Measurements from ENCODE around the gene FAN1. TPM values are rescaled to one million over a fixed set of nuclear protein-coding genes. Genes with fewer than 3 reads are reported as not detected.

Gene FAN1
- polyA plus RNA-seq, 1 of the 3 experiments (the other 2 are of a cell fraction): 5.7 TPM

- Histone ChIP-seq H3K27me3 (ENCODE audit: insufficient read depth) (no peaks in the 10 kb centered on the region), H3K4me2 (no peak overlapping the region), H3K36me3 (replicated peaks in 1 of 2; ENCODE audit: control insufficient read depth in 1 of 2, insufficient read depth in 2 of 2, low read length in 1 of 2) (no peaks in the 10 kb centered on the region), H3K9ac (no peak overlapping the region), H2AFZ (ENCODE audit: low read depth) (no peak overlapping the region), H4K20me1 (ENCODE audit: insufficient read depth) (no peaks in the 10 kb centered on the region), H3K27ac (ENCODE audit: low read depth in 2 of 2, low read length in 1 of 2) (no peak overlapping the region), H3K9me3 (no peaks in the 10 kb centered on the region), H3K4me3 (ENCODE audit: low read depth in 2 of 2, low read length in 1 of 2) (no peak overlapping the region), H3F3A (replicated peaks; ENCODE audit: insufficient read depth) (no peaks in the 10 kb centered on the region), H3K79me2 (ENCODE audit: insufficient read depth) (no peaks in the 10 kb centered on the region), H3K9me2 (no peaks in the 10 kb centered on the region), H3K4me1 (ENCODE audit: control insufficient read depth in 1 of 2, insufficient read depth in 2 of 2, low read depth in 1 of 2, low read length in 1 of 2) (no peaks in the 10 kb centered on the region)
- TF ChIP-seq FOSL2 (IDR thresholded peaks at IDR 0.05; ENCODE audit: borderline replicate concordance, low read depth): no peak
- TF ChIP-seq, protein P1, sequence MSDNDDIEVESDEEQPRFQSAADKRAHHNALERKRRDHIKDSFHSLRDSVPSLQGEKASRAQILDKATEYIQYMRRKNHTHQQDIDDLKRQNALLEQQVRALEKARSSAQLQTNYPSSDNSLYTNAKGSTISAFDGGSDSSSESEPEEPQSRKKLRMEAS (IDR thresholded peaks at IDR 0.05; ENCODE audit: low read depth): no peak
- TF ChIP-seq NRF1 (IDR thresholded peaks at IDR 0.05; ENCODE audit: low read depth, low read length): no peak
- TF ChIP-seq, protein P2, sequence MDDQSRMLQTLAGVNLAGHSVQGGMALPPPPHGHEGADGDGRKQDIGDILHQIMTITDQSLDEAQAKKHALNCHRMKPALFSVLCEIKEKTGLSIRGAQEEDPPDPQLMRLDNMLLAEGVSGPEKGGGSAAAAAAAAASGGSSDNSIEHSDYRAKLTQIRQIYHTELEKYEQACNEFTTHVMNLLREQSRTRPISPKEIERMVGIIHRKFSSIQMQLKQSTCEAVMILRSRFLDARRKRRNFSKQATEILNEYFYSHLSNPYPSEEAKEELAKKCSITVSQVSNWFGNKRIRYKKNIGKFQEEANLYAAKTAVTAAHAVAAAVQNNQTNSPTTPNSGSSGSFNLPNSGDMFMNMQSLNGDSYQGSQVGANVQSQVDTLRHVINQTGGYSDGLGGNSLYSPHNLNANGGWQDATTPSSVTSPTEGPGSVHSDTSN (IDR thresholded peaks at IDR 0.05): no peak
- no peak for TF ChIP-seq POLR2AphosphoS5 (IDR thresholded peaks at IDR 0.05; ENCODE audit: low read depth, low read length)
- TF ChIP-seq RCOR1 (IDR thresholded peaks at IDR 0.05; ENCODE audit: low read length): no peak
- TF ChIP-seq ZBTB33 (IDR thresholded peaks at IDR 0.05; ENCODE audit: borderline replicate concordance, low read depth): no peak
- TF ChIP-seq JUND (IDR thresholded peaks at IDR 0.05): no peak
- TF ChIP-seq GATA2 (CRISPR knock-in tag; IDR thresholded peaks at IDR 0.05): no peak
- WGBS (ENCODE audit: low lambda C conversion rate): 16% methylated on average over 4 of the region's 4 CpGs
- no peak for DNase-seq
- ChIA-PET POLR2A (no interaction called here), CTCF (interaction anchor here (0.6 to 2.7 kb wide), 2 partner anchors 240 to 563 kb away, joined by 4 to 7 read pairs; no protein-coding TSS in a partner anchor)
These were observed 14.5 kb upstream of the FAN1 start for GRCh38 chr15:30889196-30889595.

DNA sequence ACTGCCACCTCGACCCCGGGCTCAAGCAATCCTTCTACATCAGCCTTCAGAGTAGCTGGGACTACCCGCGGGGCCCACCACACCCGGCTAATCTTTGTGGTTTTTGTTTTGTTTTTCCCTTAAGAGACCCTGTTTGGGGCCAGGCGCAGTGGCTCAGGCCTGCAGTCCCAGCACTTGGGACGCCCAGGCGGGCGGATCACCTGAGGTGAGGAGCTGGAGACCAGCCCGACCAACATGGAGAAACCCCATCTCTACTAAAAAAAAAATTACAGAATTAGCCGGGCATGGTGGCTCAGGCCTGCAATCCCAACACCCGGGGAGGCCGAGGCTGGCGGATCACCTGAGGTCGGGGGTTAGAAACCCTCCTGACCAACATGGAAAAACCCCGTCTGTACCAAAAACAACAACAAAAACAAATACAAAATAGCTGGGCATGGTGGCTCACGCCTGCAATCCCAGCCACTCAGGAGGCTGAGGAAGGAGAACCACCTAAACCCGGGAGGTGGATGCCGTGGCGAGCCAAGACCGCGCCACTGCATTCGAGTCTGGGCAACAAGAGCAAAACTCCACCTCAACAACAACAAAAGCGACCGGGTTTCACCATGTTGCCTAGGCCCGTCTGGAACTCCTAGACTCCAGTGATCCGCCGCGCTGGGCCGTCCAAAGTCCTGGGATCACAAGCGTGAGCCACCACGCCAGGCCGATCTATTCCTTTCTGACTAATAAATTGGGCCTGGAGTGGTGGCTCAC lies 8.1 kb upstream of the FAN1 start:
- Histone ChIP-seq H3K4me3 (ENCODE audit: low read depth in 2 of 2, low read length in 1 of 2) (no peak overlapping the region), H3K4me1 (ENCODE audit: control insufficient read depth in 1 of 2, insufficient read depth in 2 of 2, low read depth in 1 of 2, low read length in 1 of 2) (no peaks in the 10 kb centered on the region), H2AFZ (ENCODE audit: low read depth) (no peak overlapping the region), H4K20me1 (ENCODE audit: insufficient read depth) (no peaks in the 10 kb centered on the region), H3K9me2 (no peaks in the 10 kb centered on the region), H3K79me2 (ENCODE audit: insufficient read depth) (no peaks in the 10 kb centered on the region), H3K36me3 (replicated peaks in 1 of 2; ENCODE audit: control insufficient read depth in 1 of 2, insufficient read depth in 2 of 2, low read length in 1 of 2) (no peaks in the 10 kb centered on the region), H3K27ac (ENCODE audit: low read depth in 2 of 2, low read length in 1 of 2) (no peak overlapping the region), H3K9me3 (no peaks in the 10 kb centered on the region), H3F3A (replicated peaks; ENCODE audit: insufficient read depth) (no peaks in the 10 kb centered on the region), H3K4me2 (no peak overlapping the region), H3K27me3 (ENCODE audit: insufficient read depth) (no peaks in the 10 kb centered on the region), H3K9ac (no peak overlapping the region)
- CTCF ChIA-PET: interaction anchor here (1.0 to 3.7 kb wide), 4 partner anchors 233 to 595 kb away, joined by 3 to 42 read pairs (median 3); no protein-coding TSS in a partner anchor
- POLR2A ChIA-PET: no interaction called here
- WGBS (ENCODE audit: low lambda C conversion rate): 95% methylated on average over 31 of the region's 33 CpGs
- no peak for DNase-seq
- TF ChIP-seq, protein P1 (IDR thresholded peaks at IDR 0.05; ENCODE audit: low read depth): no peak
- TF ChIP-seq YY1 (IDR thresholded peaks at IDR 0.05; ENCODE audit: low read depth): no peak
- TF ChIP-seq GATA2 (CRISPR knock-in tag; IDR thresholded peaks at IDR 0.05): no peak
- TF ChIP-seq CHD2 (IDR thresholded peaks at IDR 0.05; ENCODE audit: low read length, partially characterized antibody): no peak
- no peak for TF ChIP-seq SIN3A (IDR thresholded peaks at IDR 0.05; ENCODE audit: borderline replicate concordance, low read depth, low read length)
- TF ChIP-seq, protein P3, sequence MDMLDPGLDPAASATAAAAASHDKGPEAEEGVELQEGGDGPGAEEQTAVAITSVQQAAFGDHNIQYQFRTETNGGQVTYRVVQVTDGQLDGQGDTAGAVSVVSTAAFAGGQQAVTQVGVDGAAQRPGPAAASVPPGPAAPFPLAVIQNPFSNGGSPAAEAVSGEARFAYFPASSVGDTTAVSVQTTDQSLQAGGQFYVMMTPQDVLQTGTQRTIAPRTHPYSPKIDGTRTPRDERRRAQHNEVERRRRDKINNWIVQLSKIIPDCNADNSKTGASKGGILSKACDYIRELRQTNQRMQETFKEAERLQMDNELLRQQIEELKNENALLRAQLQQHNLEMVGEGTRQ (IDR thresholded peaks at IDR 0.05; ENCODE audit: borderline replicate concordance, low read depth, low read length): no peak
- TF ChIP-seq, protein P4, sequence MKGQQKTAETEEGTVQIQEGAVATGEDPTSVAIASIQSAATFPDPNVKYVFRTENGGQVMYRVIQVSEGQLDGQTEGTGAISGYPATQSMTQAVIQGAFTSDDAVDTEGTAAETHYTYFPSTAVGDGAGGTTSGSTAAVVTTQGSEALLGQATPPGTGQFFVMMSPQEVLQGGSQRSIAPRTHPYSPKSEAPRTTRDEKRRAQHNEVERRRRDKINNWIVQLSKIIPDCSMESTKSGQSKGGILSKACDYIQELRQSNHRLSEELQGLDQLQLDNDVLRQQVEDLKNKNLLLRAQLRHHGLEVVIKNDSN (IDR thresholded peaks at IDR 0.05; ENCODE audit: borderline replicate concordance, low read depth): no peak
- TF ChIP-seq JUND (IDR thresholded peaks at IDR 0.05): no peak
- TF ChIP-seq GABPA (IDR thresholded peaks at IDR 0.05; ENCODE audit: low read depth): no peak
- TF ChIP-seq NFIC (IDR thresholded peaks at IDR 0.05; ENCODE audit: borderline replicate concordance): no peak
- no peak for TF ChIP-seq TAF1 (IDR thresholded peaks at IDR 0.05; ENCODE audit: borderline replicate concordance, low read depth, low read length)
- no peak for TF ChIP-seq MEF2A (IDR thresholded peaks at IDR 0.05; ENCODE audit: borderline replicate concordance, low read depth)
- TF ChIP-seq RXRA (IDR thresholded peaks at IDR 0.05; ENCODE audit: borderline replicate concordance, low read depth): no peak
- no peak for TF ChIP-seq RCOR1 (IDR thresholded peaks at IDR 0.05; ENCODE audit: low read length)
- TF ChIP-seq EP300 (IDR thresholded peaks at IDR 0.05; ENCODE audit: borderline replicate concordance in 1 of 2, low read depth in 1 of 2, low read length in 1 of 2): no peak
- TF ChIP-seq FOXJ3 (CRISPR knock-in tag; IDR thresholded peaks at IDR 0.05): no peak
